Measurements from ENCODE around the gene TARS3. TPM values are rescaled to one million over a fixed set of nuclear protein-coding genes. Genes with fewer than 3 reads are reported as not detected.

Gene TARS3
- total RNA-seq, 4 donors from 2014 or later = 7.7 to 36.3 (median 19.9) TPM

- TF ChIP-seq POLR2A (IDR thresholded peaks at IDR 0.05) (peak; percentile 86 to 90), CTCF (IDR thresholded peaks at IDR 0.05) (peak; percentile 67 to 98 (median 92))
- peaks cover 0 to 24% (median 0%) of the 10 kb centered on the region in 3 donors for H3K36me3 ChIP-seq
- H3K27me3 ChIP-seq = no peaks in the 10 kb centered on the region
- H3K27ac ChIP-seq = peak within 1 kb of the TSS; percentile 98 to 100 (median 99)
- peaks cover 2 to 31% (median 11%) of the 10 kb centered on the region in 4 donors for H3K4me1 ChIP-seq
- H3K9me3 ChIP-seq = no peaks in the 10 kb centered on the region
- DNase-seq = peak; percentile 90 to 97 (median 97)
- peak within 1 kb of the TSS; percentile 89 to 98 (median 91) for H3K4me3 ChIP-seq
Observed at GRCh38 chr15:101652098-101652785, 72.0 kb downstream of the TARS3 start, which contains the start of gene TM2D3. Gene TM2D3, minus strand, starts transcription at chr15:101652381. Its CDS starts 20 bp downstream, at chr15:101652361.

- TF ChIP-seq POLR2A (IDR thresholded peaks at IDR 0.05) = no peak
- no peak for TF ChIP-seq CTCF (IDR thresholded peaks at IDR 0.05)
- peaks cover 2 to 31% (median 11%) of the 10 kb centered on the region in 4 donors for H3K4me1 ChIP-seq
- DNase-seq = peak in 1 of 3 donors; percentile 47
Observed at GRCh38 chr15:101651554-101652097, 72.6 kb downstream of the TARS3 start.

GRCh38 chr15:101650145-101650544, 74.1 kb downstream of the TARS3 start:
- TF ChIP-seq CTCF (IDR thresholded peaks at IDR 0.05) = no peak
- no peak for TF ChIP-seq POLR2A (IDR thresholded peaks at IDR 0.05)
- Histone ChIP-seq H3K4me3 (no peak overlapping the region), H3K36me3 (peaks cover 0 to 36% (median 0%) of the 10 kb centered on the region in 3 donors), H3K9me3 (no peaks in the 10 kb centered on the region), H3K27me3 (no peaks in the 10 kb centered on the region), H3K4me1 (peaks cover 2 to 31% (median 11%) of the 10 kb centered on the region in 4 donors), H3K27ac (no peak overlapping the region)
- no peak for DNase-seq

More at GRCh38 chr15:101651554-101652097, 72.6 kb downstream of the TARS3 start:
- H3K4me3 ChIP-seq = peak overlapping the region; percentile 89 to 98 (median 91)
- no peaks in the 10 kb centered on the region for H3K9me3 ChIP-seq
- peaks cover 0 to 30% (median 0%) of the 10 kb centered on the region in 3 donors for H3K36me3 ChIP-seq
- peak overlapping the region; percentile 98 to 100 (median 99) for H3K27ac ChIP-seq
- H3K27me3 ChIP-seq = no peaks in the 10 kb centered on the region

GRCh38 chr15:101648356-101648755, 75.9 kb downstream of the TARS3 start:
- Histone ChIP-seq H3K36me3 (peaks cover 0 to 52% (median 0%) of the 10 kb centered on the region in 3 donors), H3K9me3 (no peaks in the 10 kb centered on the region), H3K27ac (no peak overlapping the region), H3K4me3 (no peak overlapping the region), H3K27me3 (no peaks in the 10 kb centered on the region), H3K4me1 (peaks cover 2 to 30% (median 11%) of the 10 kb centered on the region in 4 donors)
- TF ChIP-seq CTCF (IDR thresholded peaks at IDR 0.05) (no peak), POLR2A (IDR thresholded peaks at IDR 0.05) (no peak)
- DNase-seq = no peak

- H3K4me3 ChIP-seq = no peak overlapping the region
- no peaks in the 10 kb centered on the region for H3K9me3 ChIP-seq
- H3K36me3 ChIP-seq = peaks cover 0 to 60% (median 0%) of the 10 kb centered on the region in 3 donors
- H3K4me1 ChIP-seq = peaks cover 2 to 28% (median 8%) of the 10 kb centered on the region in 4 donors
- TF ChIP-seq CTCF (IDR thresholded peaks at IDR 0.05) = no peak
- no peak for TF ChIP-seq POLR2A (IDR thresholded peaks at IDR 0.05)
- no peak overlapping the region for H3K27ac ChIP-seq
- no peaks in the 10 kb centered on the region for H3K27me3 ChIP-seq
- no peak for DNase-seq
Observed at GRCh38 chr15:101647251-101647650, 77.0 kb downstream of the TARS3 start.

Measured in Peyer's patch (tissue), 4 donors.